ENCODE data around the gene ANKRD13D.
A peak's percentile ranks its signal among the peaks of the same experiment; 100 is the strongest.

Gene ANKRD13D

DNA sequence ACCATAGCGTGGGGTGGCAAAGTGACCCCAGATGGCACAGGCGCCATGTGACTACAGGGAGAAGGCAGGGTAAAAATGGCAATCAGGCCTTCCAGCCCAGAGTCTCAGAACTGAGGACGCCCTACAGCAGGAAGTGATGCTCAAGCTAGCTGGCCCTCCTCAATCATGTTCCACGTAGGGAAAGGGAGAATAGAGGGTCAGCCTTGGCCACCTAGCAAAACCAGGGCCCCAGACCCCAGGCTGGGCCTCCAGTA, 978 bp upstream of the ANKRD13D start:
- no peak for DNase-seq

- DNase-seq, result peak; percentile 89
Observed at GRCh38 chr11:67288452-67289225, 464 bp upstream of the ANKRD13D start.

DNA sequence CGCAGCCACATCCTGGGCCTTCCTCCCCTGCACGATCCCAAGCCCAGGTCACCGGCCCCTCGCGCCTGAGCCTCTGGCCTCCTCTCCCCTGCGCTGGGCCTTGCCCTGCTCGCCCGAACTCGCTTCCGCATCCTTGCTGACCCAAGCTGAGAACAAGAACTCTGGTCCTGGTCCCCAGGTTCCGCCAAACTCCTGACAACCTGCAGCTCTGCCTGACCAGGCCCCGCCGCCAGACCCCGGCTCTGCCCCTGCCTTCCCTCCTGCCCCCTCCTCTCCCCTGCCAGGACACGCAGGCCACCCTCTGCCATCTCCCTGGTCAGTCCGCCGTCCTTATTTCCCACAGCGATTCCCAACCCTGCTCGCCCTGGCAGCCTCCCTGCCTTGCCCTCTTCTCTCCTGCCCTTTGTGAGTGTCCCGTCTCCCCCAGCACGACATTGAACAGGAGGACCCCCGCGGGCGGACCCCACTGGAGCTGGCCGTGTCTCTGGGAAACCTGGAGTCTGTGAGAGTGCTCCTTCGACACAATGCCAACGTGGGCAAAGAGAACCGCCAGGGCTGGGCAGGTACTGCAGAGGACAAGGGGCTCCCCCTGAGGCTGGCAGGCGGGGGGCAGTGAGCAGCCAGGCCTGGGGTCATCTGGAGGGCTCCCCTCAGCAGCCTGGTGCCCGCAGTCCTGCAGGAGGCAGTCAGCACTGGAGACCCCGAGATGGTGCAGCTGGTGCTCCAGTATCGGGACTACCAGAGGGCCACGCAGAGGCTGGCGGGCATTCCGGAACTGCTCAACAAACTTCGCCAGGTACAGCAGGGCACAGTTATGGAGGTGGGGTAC, 762 bp downstream of the ANKRD13D start:
- no peak for DNase-seq

GRCh38 chr11:67290801-67291200, 1.7 kb downstream of the ANKRD13D start:
- no peak for DNase-seq

GRCh38 chr11:67291481-67292381, 2.6 kb downstream of the ANKRD13D start:
- no peak for DNase-seq

DNA sequence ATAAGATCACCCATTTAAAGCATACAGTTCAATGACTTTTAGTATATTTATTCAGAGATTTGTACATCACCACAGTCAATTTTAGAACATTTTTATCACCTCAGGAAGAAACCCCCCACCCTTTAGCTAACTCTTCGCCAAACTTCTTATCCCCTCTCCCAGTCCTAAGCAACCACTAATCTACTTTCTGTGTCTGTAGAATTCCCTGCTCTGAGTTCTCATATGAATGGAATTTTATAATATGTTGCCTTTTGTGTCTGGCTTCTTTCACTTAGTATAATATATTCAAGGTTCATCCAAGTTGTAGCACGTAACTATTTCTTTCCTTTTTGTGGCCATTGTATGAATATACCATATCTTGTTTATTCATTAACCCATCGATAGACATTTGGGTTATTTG, 3.6 kb downstream of the ANKRD13D start:
- no peak for DNase-seq

- DNase-seq, result peak; percentile 68
Observed at GRCh38 chr11:67293090-67293489, 4.0 kb downstream of the ANKRD13D start.

DNA sequence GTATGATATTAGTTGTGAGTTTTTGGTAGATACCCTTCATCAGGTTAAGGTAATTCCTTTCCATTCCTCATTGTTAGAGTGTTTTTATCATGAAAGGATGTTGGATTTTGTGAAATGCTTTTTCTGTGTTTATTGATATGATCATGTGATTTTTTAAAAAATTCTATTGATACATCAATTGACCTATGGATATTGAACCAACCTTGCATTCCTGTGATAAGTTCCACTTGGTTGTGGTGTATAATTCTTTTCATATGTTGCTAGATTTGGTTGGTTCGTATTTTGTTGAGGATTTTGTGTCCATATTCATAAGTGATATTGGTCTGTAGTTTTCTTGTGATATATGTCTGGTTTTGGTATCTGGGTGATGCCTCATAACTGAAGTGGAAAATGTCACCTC, 6.7 kb downstream of the ANKRD13D start:
- no peak for DNase-seq

- DNase-seq, result no peak
Observed at GRCh38 chr11:67298786-67299185, 9.7 kb downstream of the ANKRD13D start.

GRCh38 chr11:67299471-67300191, 10.5 kb downstream of the ANKRD13D start:
- DNase-seq, result no peak

DNA sequence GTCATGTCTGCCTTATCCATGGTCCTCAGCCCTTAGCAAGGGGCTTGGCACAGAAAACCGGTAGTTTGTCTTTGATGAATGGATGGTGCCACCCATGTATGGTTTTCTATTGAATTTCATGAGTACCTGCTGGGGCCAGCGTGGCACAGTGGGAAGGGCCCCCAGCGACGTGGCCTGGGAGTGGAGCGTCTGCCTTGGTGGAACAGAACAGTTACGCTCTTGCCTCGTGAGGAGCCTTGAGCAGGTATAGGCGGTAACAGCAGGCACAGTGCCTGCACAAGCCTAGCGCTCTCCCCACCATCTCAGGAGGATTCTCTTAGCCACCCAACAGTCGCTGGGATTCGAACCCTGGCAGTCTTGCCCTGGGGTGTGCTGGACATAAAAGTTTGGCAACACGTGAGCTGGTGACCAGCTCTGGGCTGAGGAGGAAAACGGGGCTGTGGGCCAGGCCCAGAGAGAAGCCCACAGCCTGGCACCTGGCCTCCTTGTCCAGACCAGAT, 11.2 kb downstream of the ANKRD13D start:
- DNase-seq, result no peak

DNA sequence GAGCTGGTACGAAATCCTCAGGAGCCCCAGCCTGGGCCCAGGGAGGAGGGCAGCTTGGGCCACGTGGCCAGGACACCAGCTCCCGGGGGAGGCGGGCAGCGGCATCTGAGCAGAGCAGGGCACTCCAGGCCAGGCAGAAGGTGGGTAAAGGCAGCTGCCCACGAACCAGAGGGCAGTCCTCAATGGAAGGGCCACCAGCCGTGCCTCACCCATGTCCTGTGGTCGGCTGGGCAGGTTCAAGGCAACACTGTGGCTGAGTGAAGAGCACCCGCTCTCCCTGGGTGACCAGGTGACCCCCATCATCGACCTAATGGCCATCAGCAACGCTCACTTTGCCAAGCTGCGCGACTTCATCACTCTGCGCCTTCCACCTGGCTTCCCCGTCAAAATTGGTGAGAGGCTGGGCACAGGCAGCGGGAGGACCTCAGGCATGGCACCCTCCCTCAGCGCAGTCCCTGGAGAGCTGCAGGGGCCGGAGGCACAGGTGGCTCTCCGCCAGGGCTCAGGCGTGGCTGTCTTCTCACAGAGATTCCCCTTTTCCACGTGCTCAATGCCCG, 11.7 kb downstream of the ANKRD13D start:
- DNase-seq, result no peak

- DNase-seq, result no peak
Observed at GRCh38 chr11:67301313-67301921, 12.3 kb downstream of the ANKRD13D start.

DNA sequence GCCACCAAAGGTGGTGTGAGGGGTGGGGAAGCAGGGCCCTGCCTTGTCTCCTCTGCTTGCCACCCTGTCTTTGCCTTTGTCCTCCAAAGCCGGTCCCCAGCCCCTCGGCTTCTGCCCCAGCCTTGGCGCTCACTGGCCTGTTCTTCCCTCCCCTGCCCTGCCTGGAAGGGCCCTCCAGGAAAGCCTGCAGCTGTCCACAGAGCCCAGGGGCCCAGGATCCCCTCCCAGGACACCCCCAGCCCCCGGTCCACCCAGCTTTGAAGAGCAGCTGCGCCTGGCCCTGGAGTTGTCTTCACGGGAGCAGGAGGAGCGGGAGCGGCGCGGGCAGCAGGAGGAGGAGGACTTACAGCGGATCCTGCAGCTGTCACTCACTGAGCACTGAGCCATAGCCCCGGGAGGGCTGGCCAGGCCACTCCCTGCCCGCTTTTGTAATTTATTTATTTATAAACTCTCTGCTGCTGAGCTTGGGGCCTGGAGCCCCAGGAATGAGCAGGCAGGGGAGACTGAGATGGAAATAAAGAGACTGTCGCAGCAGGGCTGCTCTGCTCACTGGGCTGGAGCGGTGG, 12.9 kb downstream of the ANKRD13D start:
- DNase-seq, result no peak

- DNase-seq, result peak; percentile 58
Observed at GRCh38 chr11:67302571-67303131, 13.5 kb downstream of the ANKRD13D start.

- DNase-seq, result peak; percentile 89
Observed at GRCh38 chr11:67303132-67303834, 14.2 kb downstream of the ANKRD13D start, which contains the start of gene SSH3. TSS of gene SSH3 (plus strand) at chr11:67303530. CDS start at chr11:67303626, 96 bp downstream.

- peak; percentile 77 for DNase-seq
Observed at GRCh38 chr11:67303835-67304411, 14.8 kb downstream of the ANKRD13D start.

- no peak for DNase-seq
Observed at GRCh38 chr11:67304511-67305113, 15.5 kb downstream of the ANKRD13D start.

DNA sequence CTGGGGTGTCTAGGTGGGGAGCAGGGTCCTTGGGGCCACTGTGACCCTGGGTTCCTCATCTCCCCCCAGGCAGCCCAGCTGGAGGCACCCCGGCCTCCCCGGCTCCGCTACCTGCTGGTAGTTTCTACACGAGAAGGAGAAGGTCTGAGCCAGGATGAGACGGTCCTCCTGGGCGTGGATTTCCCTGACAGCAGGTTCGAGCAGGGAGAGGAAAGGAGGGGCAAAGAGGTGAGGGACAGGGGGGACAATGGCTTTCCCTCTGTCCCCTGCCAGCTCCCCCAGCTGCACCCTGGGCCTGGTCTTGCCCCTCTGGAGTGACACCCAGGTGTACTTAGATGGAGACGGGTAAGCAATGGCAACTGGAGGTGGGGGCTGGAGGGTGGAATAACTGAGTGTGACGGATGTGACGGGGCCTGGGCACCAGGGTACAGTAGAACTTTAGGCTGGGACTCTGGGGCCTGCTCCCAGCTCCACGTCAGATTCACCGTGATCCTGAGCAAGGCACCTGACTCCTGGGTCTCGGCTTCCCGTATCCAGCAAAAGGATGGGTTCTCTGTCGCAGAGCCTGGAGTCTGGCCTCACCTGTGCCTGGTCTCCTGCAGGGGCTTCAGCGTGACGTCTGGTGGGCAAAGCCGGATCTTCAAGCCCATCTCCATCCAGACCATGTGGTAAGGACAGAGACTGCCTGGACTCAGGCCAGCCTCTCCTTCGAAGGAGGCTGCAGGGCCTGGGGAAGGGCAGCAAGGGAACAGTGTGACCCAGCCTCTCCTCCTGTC, 17.9 kb downstream of the ANKRD13D start:
- DNase-seq, result no peak
